ENCODE measurements around the gene TBX22. TPM values are rescaled to one million over a fixed set of nuclear protein-coding genes. Genes with fewer than 3 reads are reported as not detected.

TBX22 gene
- total RNA-seq = not detected in 2 replicates

DNA sequence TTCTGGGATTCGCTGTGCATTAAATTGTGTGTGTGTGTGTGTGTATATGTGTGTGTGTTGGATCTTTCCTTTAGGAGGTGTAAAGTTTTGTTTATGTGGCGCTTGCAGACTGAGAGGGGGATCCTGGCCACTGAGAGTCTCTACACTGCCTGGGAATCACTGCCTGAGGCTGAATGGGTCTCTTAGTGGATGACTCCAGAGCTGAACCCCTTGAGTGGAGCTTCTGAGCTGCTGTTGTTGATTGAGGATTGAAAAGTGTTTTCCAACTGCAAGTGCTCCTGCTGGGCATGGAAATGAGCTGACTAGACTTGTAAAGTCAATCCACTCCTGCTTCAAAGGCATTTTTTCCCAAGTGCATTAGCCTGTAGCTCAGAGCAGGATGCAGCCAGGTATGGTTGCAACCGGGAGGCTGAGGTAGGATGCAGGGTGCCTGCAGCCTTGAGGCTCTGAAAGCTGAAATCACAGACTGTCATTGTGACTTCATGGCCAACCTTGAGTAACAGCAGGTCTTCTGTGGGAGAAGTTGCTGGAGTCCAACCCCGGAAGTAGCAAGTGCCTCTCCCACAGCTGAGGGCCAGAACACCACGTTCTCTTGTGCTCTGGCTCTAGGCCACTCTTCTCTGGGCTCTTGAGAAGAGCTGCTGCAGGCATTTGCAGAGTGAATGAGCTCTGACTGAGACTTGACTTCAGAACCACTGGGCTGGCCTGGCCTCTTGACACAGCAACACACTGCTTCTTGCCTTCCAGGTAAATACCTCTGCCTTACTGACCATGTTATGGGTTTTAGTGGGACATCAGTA is at the start of gene TBX22:
TBX22 (plus strand) TSS at position 613 of the 800 bp plus-strand sequence. CDS start 7,517 bp downstream, outside the sequence.
- FAIRE-seq (peak; percentile 50), DNase-seq (ENCODE audit: low read depth) (no peak)
- no peaks in the 10 kb centered on the region for H3K27me3 ChIP-seq (ENCODE audit: control insufficient read depth, insufficient read depth, low read length)
- TF ChIP-seq, protein P1, sequence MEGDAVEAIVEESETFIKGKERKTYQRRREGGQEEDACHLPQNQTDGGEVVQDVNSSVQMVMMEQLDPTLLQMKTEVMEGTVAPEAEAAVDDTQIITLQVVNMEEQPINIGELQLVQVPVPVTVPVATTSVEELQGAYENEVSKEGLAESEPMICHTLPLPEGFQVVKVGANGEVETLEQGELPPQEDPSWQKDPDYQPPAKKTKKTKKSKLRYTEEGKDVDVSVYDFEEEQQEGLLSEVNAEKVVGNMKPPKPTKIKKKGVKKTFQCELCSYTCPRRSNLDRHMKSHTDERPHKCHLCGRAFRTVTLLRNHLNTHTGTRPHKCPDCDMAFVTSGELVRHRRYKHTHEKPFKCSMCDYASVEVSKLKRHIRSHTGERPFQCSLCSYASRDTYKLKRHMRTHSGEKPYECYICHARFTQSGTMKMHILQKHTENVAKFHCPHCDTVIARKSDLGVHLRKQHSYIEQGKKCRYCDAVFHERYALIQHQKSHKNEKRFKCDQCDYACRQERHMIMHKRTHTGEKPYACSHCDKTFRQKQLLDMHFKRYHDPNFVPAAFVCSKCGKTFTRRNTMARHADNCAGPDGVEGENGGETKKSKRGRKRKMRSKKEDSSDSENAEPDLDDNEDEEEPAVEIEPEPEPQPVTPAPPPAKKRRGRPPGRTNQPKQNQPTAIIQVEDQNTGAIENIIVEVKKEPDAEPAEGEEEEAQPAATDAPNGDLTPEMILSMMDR (IDR thresholded peaks at IDR 0.05; ENCODE audit: insufficient read depth, low read length, severe bottlenecking) = no peak
- no peak within 1 kb of the TSS for H3K4me3 ChIP-seq (ENCODE audit: low read depth, low read length)
- no peaks in the 10 kb centered on the region for H3K36me3 ChIP-seq (ENCODE audit: control insufficient read depth, insufficient read depth, low read length)

- H3K27me3 ChIP-seq (ENCODE audit: control insufficient read depth, insufficient read depth, low read length) = no peaks in the 10 kb centered on the region
- no peaks in the 10 kb centered on the region for H3K36me3 ChIP-seq (ENCODE audit: control insufficient read depth, insufficient read depth, low read length)
- no peak for FAIRE-seq
- no peak for DNase-seq (ENCODE audit: low read depth)
- H3K4me3 ChIP-seq (ENCODE audit: low read depth, low read length) = no peak overlapping the region
- TF ChIP-seq, protein P1 (IDR thresholded peaks at IDR 0.05; ENCODE audit: insufficient read depth, low read length, severe bottlenecking) = no peak
Measured at GRCh38 chrX:79975605-79976004, 38.9 kb upstream of the TBX22 start.

GRCh38 chrX:80004458-80004857 is 10.1 kb upstream of the TBX22 start:
- Histone ChIP-seq H3K4me3 (ENCODE audit: low read depth, low read length) (no peak overlapping the region), H3K27me3 (ENCODE audit: control insufficient read depth, insufficient read depth, low read length) (no peaks in the 10 kb centered on the region), H3K36me3 (ENCODE audit: control insufficient read depth, insufficient read depth, low read length) (no peaks in the 10 kb centered on the region)
- FAIRE-seq = no peak
- TF ChIP-seq, protein P1 (IDR thresholded peaks at IDR 0.05; ENCODE audit: insufficient read depth, low read length, severe bottlenecking) = no peak
- no peak for DNase-seq (ENCODE audit: low read depth)

DNA sequence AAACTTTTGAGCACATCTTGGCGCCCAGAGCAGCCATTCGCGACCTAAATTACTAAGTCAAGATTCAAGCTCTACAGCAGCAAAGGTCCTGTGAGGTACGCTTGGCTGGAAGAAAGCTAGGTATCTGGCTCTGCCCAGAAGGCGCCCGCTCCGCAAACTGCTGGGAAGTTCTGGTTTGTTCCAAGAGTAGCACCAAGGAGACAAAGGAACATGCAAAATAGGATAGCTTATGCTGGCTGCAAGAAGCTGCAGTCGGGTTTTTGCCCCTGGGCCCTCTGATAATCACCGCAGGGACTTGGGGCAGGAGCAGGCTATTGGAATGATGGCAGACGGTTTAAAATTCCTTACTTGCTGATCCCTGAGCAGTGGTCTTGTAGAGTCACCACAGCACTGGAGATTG is 3.0 kb upstream of the TBX22 start:
- TF ChIP-seq, protein P1 (IDR thresholded peaks at IDR 0.05; ENCODE audit: insufficient read depth, low read length, severe bottlenecking) = no peak
- Histone ChIP-seq H3K4me3 (ENCODE audit: low read depth, low read length) (no peak overlapping the region), H3K27me3 (ENCODE audit: control insufficient read depth, insufficient read depth, low read length) (no peaks in the 10 kb centered on the region), H3K36me3 (ENCODE audit: control insufficient read depth, insufficient read depth, low read length) (no peaks in the 10 kb centered on the region)
- no peak for DNase-seq (ENCODE audit: low read depth)
- no peak for FAIRE-seq

DNA sequence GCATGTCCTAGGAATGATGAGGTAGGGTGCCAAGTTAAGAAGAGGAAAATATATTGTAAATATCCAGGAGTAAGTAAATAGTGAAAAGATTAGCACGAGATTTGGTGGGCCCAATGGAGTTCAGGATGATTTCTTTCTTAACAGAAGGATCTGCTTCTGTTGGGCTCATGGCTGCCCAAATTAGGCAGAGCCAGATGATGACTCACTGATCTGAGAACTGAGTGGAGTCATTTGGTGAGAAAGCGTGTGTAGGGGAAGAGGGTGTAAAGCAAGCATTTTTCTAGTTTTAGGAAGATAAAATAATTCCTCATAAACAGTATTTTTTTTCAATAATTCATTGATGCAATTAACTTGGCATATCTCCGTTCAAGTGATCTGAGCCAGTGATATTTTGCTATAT is 1.6 kb downstream of the TBX22 start:
- FAIRE-seq (no peak), DNase-seq (ENCODE audit: low read depth) (no peak)
- Histone ChIP-seq H3K4me3 (ENCODE audit: low read depth, low read length) (no peak overlapping the region), H3K27me3 (ENCODE audit: control insufficient read depth, insufficient read depth, low read length) (no peaks in the 10 kb centered on the region), H3K36me3 (ENCODE audit: control insufficient read depth, insufficient read depth, low read length) (no peaks in the 10 kb centered on the region)
- TF ChIP-seq, protein P1 (IDR thresholded peaks at IDR 0.05; ENCODE audit: insufficient read depth, low read length, severe bottlenecking) = no peak

Measured in bronchial epithelial cell (primary cell).